ENCODE data around the gene SCN5A. TPM values are rescaled to one million over a fixed set of nuclear protein-coding genes. Genes with fewer than 3 reads are reported as not detected.
"Not testable (repeated sequence)": the region's sequence is repeated elsewhere in the genome, so short reads cannot be mapped to it uniquely, and the experiment has no call there.

The SCN5A gene
- total RNA-seq, 2 donors from 2014 or later: 0.05 TPM; not detected in 1

DNA sequence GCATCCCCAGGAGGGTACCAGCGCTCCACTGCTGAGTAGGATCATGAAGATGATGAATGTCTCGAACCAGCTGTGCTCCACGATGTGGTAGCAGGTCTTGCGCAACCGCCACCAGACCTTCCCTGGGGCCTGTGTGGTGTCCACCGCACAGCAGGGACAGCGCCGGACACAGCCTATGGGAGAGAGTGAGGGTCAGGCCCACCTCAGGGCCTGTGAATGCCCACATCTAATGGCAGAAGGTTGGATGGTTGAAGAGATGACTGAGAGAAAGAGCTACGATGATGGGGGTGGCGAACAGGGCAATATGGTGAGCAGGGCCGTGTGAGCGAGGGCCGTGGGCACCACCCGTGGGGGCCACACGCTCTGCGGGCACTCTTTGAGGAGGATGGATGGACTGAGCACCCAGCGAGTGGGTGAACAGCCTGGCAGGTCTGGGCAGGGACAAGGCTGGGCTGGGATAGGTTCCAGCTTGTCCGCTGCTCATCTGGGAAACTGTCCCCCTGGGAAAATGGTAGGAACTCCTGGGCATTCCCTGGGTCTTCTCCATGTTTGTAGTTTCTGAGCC is 74.1 kb downstream of the SCN5A start:
- H3K4me1 Mint-ChIP-seq (ENCODE audit: low read depth): no peaks in the 10 kb centered on the region
- DNase-seq (no peak), ATAC-seq (replicated peaks in 1 of 2) (no peak)
- no peaks in the 10 kb centered on the region for H3K9me3 Mint-ChIP-seq
- no peak overlapping the region for H3K27ac Mint-ChIP-seq
- peaks cover 0 to 4% of the 10 kb centered on the region in 2 donors for H3K36me3 Mint-ChIP-seq (ENCODE audit: insufficient read depth in 2 of 2)
- no peak overlapping the region for H3K4me3 Mint-ChIP-seq
- no peaks in the 10 kb centered on the region for H3K27me3 Mint-ChIP-seq (ENCODE audit: low read depth)

GRCh38 chr3:38574411-38575278 is 74.8 kb downstream of the SCN5A start:
- H3K4me3 Mint-ChIP-seq: no peak overlapping the region
- peaks cover 0 to 4% of the 10 kb centered on the region in 2 donors for H3K36me3 Mint-ChIP-seq (ENCODE audit: insufficient read depth in 2 of 2)
- H3K27ac Mint-ChIP-seq: no peak overlapping the region
- no peaks in the 10 kb centered on the region for H3K9me3 Mint-ChIP-seq
- DNase-seq (no peak), ATAC-seq (replicated peaks in 1 of 2) (peak in 1 of 2 donors; percentile 37)
- H3K27me3 Mint-ChIP-seq (ENCODE audit: low read depth): no peaks in the 10 kb centered on the region
- H3K4me1 Mint-ChIP-seq (ENCODE audit: low read depth): no peaks in the 10 kb centered on the region

- H3K27ac Mint-ChIP-seq: no peak overlapping the region
- H3K4me1 Mint-ChIP-seq (ENCODE audit: low read depth): no peaks in the 10 kb centered on the region
- no peak for DNase-seq
- no peak for ATAC-seq (replicated peaks in 1 of 2)
- no peaks in the 10 kb centered on the region for H3K9me3 Mint-ChIP-seq
- H3K4me3 Mint-ChIP-seq: no peak overlapping the region
- H3K27me3 Mint-ChIP-seq (ENCODE audit: low read depth): no peaks in the 10 kb centered on the region
- H3K36me3 Mint-ChIP-seq (ENCODE audit: insufficient read depth in 2 of 2): peaks cover 0 to 4% of the 10 kb centered on the region in 2 donors
Observed at GRCh38 chr3:38573556-38573955, 75.9 kb downstream of the SCN5A start.

- no peak for DNase-seq
- Mint-ChIP-seq H3K4me1 (ENCODE audit: low read depth) (no peaks in the 10 kb centered on the region), H3K9me3 (no peaks in the 10 kb centered on the region), H3K36me3 (ENCODE audit: insufficient read depth in 2 of 2) (peaks cover 0 to 4% of the 10 kb centered on the region in 2 donors), H3K27ac (no peak overlapping the region), H3K4me3 (no peak overlapping the region), H3K27me3 (ENCODE audit: low read depth) (no peaks in the 10 kb centered on the region)
- ATAC-seq (replicated peaks in 1 of 2): no peak
Observed at GRCh38 chr3:38573111-38573510, 76.4 kb downstream of the SCN5A start.

GRCh38 chr3:38567498-38567897 is 82.0 kb downstream of the SCN5A start:
- no peaks in the 10 kb centered on the region for H3K9me3 Mint-ChIP-seq
- no peak for DNase-seq
- H3K27ac Mint-ChIP-seq: no peak overlapping the region
- H3K4me1 Mint-ChIP-seq (ENCODE audit: low read depth): no peaks in the 10 kb centered on the region
- H3K36me3 Mint-ChIP-seq (ENCODE audit: insufficient read depth in 2 of 2): no peaks in the 10 kb centered on the region
- H3K4me3 Mint-ChIP-seq: no peak overlapping the region
- ATAC-seq (replicated peaks in 1 of 2): no peak
- H3K27me3 Mint-ChIP-seq (ENCODE audit: low read depth): no peaks in the 10 kb centered on the region

GRCh38 chr3:38566794-38567193 is 82.7 kb downstream of the SCN5A start:
- not testable (repeated sequence) for H3K27ac Mint-ChIP-seq; ATAC-seq (replicated peaks in 1 of 2); H3K4me3 Mint-ChIP-seq; H3K4me1 Mint-ChIP-seq (ENCODE audit: low read depth); H3K27me3 Mint-ChIP-seq (ENCODE audit: low read depth); H3K9me3 Mint-ChIP-seq; DNase-seq; H3K36me3 Mint-ChIP-seq (ENCODE audit: insufficient read depth in 2 of 2)

DNA sequence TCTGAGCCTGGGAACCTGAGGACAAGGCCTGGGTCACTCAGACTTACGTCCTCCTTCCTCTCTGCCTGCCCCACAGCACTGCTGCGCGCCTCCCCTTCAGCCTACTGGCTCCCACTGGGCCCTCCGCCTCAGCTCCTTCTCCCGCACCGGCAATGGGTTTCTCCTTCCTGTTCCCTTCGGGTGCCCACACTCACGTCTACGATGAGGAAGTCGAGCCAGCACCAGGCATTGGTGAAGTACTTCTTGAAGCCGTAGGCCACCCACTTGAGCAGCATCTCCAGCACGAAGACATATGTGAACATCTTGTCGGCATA is 83.3 kb downstream of the SCN5A start:
- Mint-ChIP-seq H3K9me3 (no peaks in the 10 kb centered on the region), H3K4me1 (ENCODE audit: low read depth) (no peaks in the 10 kb centered on the region), H3K4me3 (no peak overlapping the region), H3K27ac (no peak overlapping the region), H3K36me3 (ENCODE audit: insufficient read depth in 2 of 2) (no peaks in the 10 kb centered on the region), H3K27me3 (ENCODE audit: low read depth) (no peaks in the 10 kb centered on the region)
- no peak for ATAC-seq (replicated peaks in 1 of 2)
- DNase-seq: no peak

- no peak for ATAC-seq (replicated peaks in 1 of 2)
- H3K4me3 Mint-ChIP-seq: no peak overlapping the region
- no peak overlapping the region for H3K27ac Mint-ChIP-seq
Observed at GRCh38 chr3:38565339-38566214, 83.9 kb downstream of the SCN5A start.

GRCh38 chr3:38564631-38565338 is 84.7 kb downstream of the SCN5A start:
- Mint-ChIP-seq H3K9me3 (no peaks in the 10 kb centered on the region), H3K27me3 (ENCODE audit: low read depth) (no peaks in the 10 kb centered on the region), H3K4me1 (ENCODE audit: low read depth) (no peaks in the 10 kb centered on the region), H3K27ac (no peak overlapping the region), H3K4me3 (no peak overlapping the region), H3K36me3 (ENCODE audit: insufficient read depth in 2 of 2) (no peaks in the 10 kb centered on the region)
- peak in 1 of 2 donors; percentile 11 for ATAC-seq (replicated peaks in 1 of 2)
- no peak for DNase-seq

More at GRCh38 chr3:38565339-38566214, 83.9 kb downstream of the SCN5A start:
- Mint-ChIP-seq H3K9me3 (no peaks in the 10 kb centered on the region), H3K27me3 (ENCODE audit: low read depth) (no peaks in the 10 kb centered on the region), H3K36me3 (ENCODE audit: insufficient read depth in 2 of 2) (no peaks in the 10 kb centered on the region), H3K4me1 (ENCODE audit: low read depth) (no peaks in the 10 kb centered on the region)
- no peak for DNase-seq

DNA sequence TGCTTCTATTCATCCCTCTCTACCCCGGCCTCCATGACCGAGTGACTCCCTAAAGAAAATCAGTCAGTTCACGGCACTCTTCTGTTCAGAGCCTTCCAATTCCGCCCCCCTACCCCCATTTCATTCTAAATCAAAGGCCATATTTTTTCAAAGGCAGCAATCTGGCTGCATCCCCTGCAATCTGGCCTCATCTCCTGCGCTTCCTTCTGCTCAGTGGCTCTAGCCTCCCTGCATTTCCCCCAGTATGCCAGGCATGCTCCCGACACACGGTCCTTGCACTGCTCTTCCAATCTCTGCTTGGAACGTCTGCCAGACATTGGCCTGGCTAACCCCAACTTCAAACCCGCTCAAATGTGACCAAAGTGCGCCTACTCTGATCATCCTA is 85.6 kb downstream of the SCN5A start:
- Mint-ChIP-seq H3K36me3 (ENCODE audit: insufficient read depth in 2 of 2) (no peaks in the 10 kb centered on the region), H3K27ac (no peak overlapping the region), H3K9me3 (no peaks in the 10 kb centered on the region), H3K27me3 (ENCODE audit: low read depth) (no peaks in the 10 kb centered on the region), H3K4me3 (no peak overlapping the region), H3K4me1 (ENCODE audit: low read depth) (no peaks in the 10 kb centered on the region)
- DNase-seq: no peak
- ATAC-seq (replicated peaks in 1 of 2): no peak

DNA sequence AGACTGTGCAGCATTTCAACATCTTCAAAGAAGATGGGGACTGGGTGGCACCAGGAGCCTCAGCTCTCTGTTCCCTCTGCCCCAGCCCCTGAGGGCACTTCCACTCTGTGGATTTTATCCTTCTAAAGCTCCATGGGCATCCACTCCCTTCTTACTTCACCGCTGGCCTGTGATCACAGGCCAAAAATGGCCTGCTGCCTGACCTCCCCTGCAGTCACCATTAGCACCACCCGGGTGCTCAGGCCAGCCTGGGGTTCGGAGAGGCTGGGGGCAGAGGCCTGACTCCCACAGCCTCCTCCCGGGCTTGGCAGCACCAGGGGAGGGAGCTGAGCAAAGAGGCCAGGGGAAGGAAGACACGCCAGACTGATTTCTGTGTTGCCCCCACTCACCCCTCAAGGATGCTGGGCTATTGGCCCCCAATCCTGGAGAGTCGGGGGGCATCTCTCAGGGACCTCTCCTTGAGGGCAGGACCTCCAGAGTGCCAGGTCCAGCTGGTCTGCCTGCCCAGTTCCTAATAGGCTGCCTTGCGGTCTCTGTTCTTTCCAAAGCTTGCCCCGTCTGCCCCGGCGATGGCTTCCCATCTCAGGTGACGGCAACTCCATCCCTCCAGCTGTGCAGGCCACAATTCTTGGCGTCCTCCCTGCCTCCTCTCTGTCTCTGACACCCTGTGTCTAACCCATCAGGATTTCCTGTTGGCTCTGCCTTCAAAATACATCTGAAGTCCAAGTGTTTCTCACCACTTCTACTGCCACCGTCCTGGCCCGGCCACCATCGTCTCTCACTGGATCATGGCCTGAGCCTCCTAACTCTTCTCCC is 86.2 kb downstream of the SCN5A start:
- Mint-ChIP-seq H3K4me3 (no peak overlapping the region), H3K4me1 (ENCODE audit: low read depth) (no peaks in the 10 kb centered on the region), H3K9me3 (no peaks in the 10 kb centered on the region), H3K27ac (no peak overlapping the region), H3K36me3 (ENCODE audit: insufficient read depth in 2 of 2) (no peaks in the 10 kb centered on the region), H3K27me3 (ENCODE audit: low read depth) (no peaks in the 10 kb centered on the region)
- no peak for DNase-seq
- ATAC-seq (replicated peaks in 1 of 2): no peak

GRCh38 chr3:38562467-38562925 is 87.0 kb downstream of the SCN5A start:
- no peaks in the 10 kb centered on the region for H3K36me3 Mint-ChIP-seq (ENCODE audit: insufficient read depth in 2 of 2)
- H3K4me1 Mint-ChIP-seq (ENCODE audit: low read depth): no peaks in the 10 kb centered on the region
- no peak overlapping the region for H3K4me3 Mint-ChIP-seq
- H3K27me3 Mint-ChIP-seq (ENCODE audit: low read depth): no peaks in the 10 kb centered on the region
- ATAC-seq (replicated peaks in 1 of 2) (no peak), DNase-seq (no peak)
- H3K9me3 Mint-ChIP-seq: no peaks in the 10 kb centered on the region
- no peak overlapping the region for H3K27ac Mint-ChIP-seq

All from activated T-cell treated with anti-CD3 and anti-CD28 coated beads, Interleukin-2, amount 50 U/mL, for 72 hours (primary cell).